Measurements from ENCODE around the gene CADPS2. TPM values are rescaled to one million over a fixed set of nuclear protein-coding genes. Genes with fewer than 3 reads are reported as not detected.

The CADPS2 gene
- total and polyA plus RNA-seq, 2 donors (not counting 3 experiments of a cell fraction or from before 2014, with no cell fraction given), result 9.5 to 22.6 TPM

DNA sequence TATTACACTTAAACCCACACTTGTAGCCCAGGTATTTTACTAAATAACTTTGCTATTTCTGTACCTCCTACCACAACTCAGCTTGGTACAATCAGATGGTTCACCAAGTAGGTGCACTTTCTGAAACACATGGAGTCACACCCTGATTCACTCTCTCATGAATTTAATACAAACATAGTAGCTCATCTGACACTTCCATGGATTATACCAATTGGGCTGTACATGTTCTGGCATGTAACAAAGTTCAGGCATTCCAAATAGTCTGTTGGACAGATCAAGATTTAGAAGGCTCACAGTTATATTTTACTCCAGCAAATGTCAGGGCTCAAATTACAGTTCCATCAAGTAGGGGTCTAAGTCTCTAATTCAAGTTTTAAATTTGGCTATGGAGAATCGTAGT is 121.4 kb downstream of the CADPS2 start:
- Histone ChIP-seq H3K9ac (replicated peaks; ENCODE audit: extremely low read depth, insufficient read depth, low read length) (no peak overlapping the region), H3K4me3 (replicated peaks in 1 of 3; ENCODE audit: insufficient read depth in 1 of 3, low read depth in 1 of 3, low read length in 3 of 3) (no peak overlapping the region), H3K79me2 (ENCODE audit: control insufficient read depth, insufficient read depth, low read length) (no peaks in the 10 kb centered on the region), H2AFZ (ENCODE audit: low read depth, low read length) (no peak overlapping the region), H3K4me2 (ENCODE audit: insufficient read depth, low read length) (no peak overlapping the region), H3K4me1 (ENCODE audit: control insufficient read depth, extremely low read depth, insufficient read depth, low read length) (peaks cover 7% of the 10 kb centered on the region), H3K9me1 (replicated peaks; ENCODE audit: control insufficient read depth, extremely low read depth, insufficient read depth, low read length) (no peaks in the 10 kb centered on the region), H3K36me3 (ENCODE audit: control insufficient read depth in 2 of 2, extremely low read depth in 1 of 2, insufficient read depth in 2 of 2, low read length in 2 of 2) (no peaks in the 10 kb centered on the region), H3K9me3 (replicated peaks; ENCODE audit: control insufficient read depth, insufficient read depth, low read length) (no peaks in the 10 kb centered on the region), H3K27me3 (ENCODE audit: control insufficient read depth in 2 of 2, insufficient read depth in 2 of 2, low read length in 2 of 2) (no peaks in the 10 kb centered on the region), H3K27ac (ENCODE audit: insufficient read depth, low read depth, low read length) (no peak overlapping the region), H4K20me1 (replicated peaks; ENCODE audit: control insufficient read depth, extremely low read depth, insufficient read depth, low read length) (no peaks in the 10 kb centered on the region)
- ChIA-PET CTCF (no interaction called here), POLR2A (no interaction called here)
- dilution Hi-C loops (cut with MboI; ENCODE audit: extremely low pct_ligation_motif_present, low sequenced_read_pairs) (no loop called here), intact Hi-C loops (cut with micrococcal nuclease) (no loop called here)
- FAIRE-seq (no peak), DNase-seq (ENCODE audit: low read depth, low spot score) (no peak)
- no peak for TF ChIP-seq FOS (IDR thresholded peaks at IDR 0.05; ENCODE audit: borderline replicate concordance, insufficient read depth, low read length)
- TF ChIP-seq, protein P1, sequence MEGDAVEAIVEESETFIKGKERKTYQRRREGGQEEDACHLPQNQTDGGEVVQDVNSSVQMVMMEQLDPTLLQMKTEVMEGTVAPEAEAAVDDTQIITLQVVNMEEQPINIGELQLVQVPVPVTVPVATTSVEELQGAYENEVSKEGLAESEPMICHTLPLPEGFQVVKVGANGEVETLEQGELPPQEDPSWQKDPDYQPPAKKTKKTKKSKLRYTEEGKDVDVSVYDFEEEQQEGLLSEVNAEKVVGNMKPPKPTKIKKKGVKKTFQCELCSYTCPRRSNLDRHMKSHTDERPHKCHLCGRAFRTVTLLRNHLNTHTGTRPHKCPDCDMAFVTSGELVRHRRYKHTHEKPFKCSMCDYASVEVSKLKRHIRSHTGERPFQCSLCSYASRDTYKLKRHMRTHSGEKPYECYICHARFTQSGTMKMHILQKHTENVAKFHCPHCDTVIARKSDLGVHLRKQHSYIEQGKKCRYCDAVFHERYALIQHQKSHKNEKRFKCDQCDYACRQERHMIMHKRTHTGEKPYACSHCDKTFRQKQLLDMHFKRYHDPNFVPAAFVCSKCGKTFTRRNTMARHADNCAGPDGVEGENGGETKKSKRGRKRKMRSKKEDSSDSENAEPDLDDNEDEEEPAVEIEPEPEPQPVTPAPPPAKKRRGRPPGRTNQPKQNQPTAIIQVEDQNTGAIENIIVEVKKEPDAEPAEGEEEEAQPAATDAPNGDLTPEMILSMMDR (IDR thresholded peaks at IDR 0.05; ENCODE audit: extremely low read depth in 1 of 2, insufficient read depth in 1 of 2, low read depth in 1 of 2, low read length in 2 of 2), result no peak
- TF ChIP-seq, protein P2, sequence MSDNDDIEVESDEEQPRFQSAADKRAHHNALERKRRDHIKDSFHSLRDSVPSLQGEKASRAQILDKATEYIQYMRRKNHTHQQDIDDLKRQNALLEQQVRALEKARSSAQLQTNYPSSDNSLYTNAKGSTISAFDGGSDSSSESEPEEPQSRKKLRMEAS (IDR thresholded peaks at IDR 0.05; ENCODE audit: insufficient read depth, insufficient read length), result no peak
- no peak for TF ChIP-seq POLR2A (IDR thresholded peaks at IDR 0.05; ENCODE audit: low read depth, low read length)
- no peak for TF ChIP-seq MYC (IDR thresholded peaks at IDR 0.05; ENCODE audit: low read depth, low read length)
- TF ChIP-seq GATA2 (IDR thresholded peaks at IDR 0.05; ENCODE audit: insufficient read depth, insufficient read length, low read depth, low read length), result no peak
- no peak for TF ChIP-seq POLR2AphosphoS5 (IDR thresholded peaks at IDR 0.05; ENCODE audit: insufficient read depth, low read depth, low read length)
- BruUV-seq (replicated peaks), result no TSS peak
